KMS-11 (cell line): ENCODE data around the gene TOMM20.

ENCODE experiments used
- H2AFZ ChIP-seq: fragments of 200-600 bp; sonication (generic); 2 replicates; pipeline ENCODE4 v1.6.1; 2016; ENCODE audit warnings: antibody characterized with exemption, mixed run types, low read depth
- H3K27ac ChIP-seq: fragments of 200-600 bp; sonication (generic); 2 replicates; pipeline ENCODE4 v1.6.1; 2016; ENCODE audit warnings: mild to moderate bottlenecking, mixed run types
- H3K27me3 ChIP-seq: fragments of 200-600 bp; sonication (generic); 2 replicates; pipeline ENCODE4 v1.6.1; 2017; ENCODE audit warnings: mild to moderate bottlenecking, low read depth, mixed run types, moderate library complexity; ENCODE audit not compliant: insufficient read depth
- H3K36me3 ChIP-seq: fragments of 200-600 bp; sonication (generic); 2 replicates; pipeline ENCODE4 v1.6.1; 2017; ENCODE audit warnings: mild to moderate bottlenecking, mixed run types; ENCODE audit not compliant: insufficient read depth
- H3K4me1 ChIP-seq: fragments of 200-600 bp; sonication (generic); 2 replicates; pipeline ENCODE4 v1.6.1; 2016; ENCODE audit warnings: mild to moderate bottlenecking, low read depth, mixed run types; ENCODE audit not compliant: poor library complexity, severe bottlenecking
- H3K4me2 ChIP-seq: fragments of 200-600 bp; sonication (generic); 2 replicates; pipeline ENCODE4 v1.7.0; 2016; ENCODE audit warnings: mild to moderate bottlenecking, mixed run types
- H3K4me3 ChIP-seq: fragments of 200-600 bp; sonication (generic); IDR thresholded peaks from 2 replicates; pipeline ENCODE4 v1.6.1; 2017; ENCODE audit warnings: low read depth, low read length, mixed read lengths; ENCODE audit not compliant: insufficient read depth
- H3K79me2 ChIP-seq: fragments of 200-600 bp; sonication (generic); 2 replicates; pipeline ENCODE4 v1.6.1; 2016; ENCODE audit warnings: low read depth, mixed run types; ENCODE audit not compliant: insufficient read depth
- H3K9ac ChIP-seq: fragments of 200-600 bp; sonication (generic); 2 replicates; pipeline ENCODE4 v1.6.1; 2016; ENCODE audit warnings: mild to moderate bottlenecking, mixed run types
- H4K20me1 ChIP-seq: fragments of 200-600 bp; sonication (generic); 2 replicates; pipeline ENCODE4 v1.6.1; 2016; ENCODE audit warnings: mild to moderate bottlenecking, mixed run types; ENCODE audit not compliant: insufficient read depth
- TF ChIP-seq, protein P1 (sequence below): fragments of 200-600 bp; sonication (generic); conservative IDR thresholded peaks from 2 replicates; pipeline ENCODE4 v1.6.1; 2017; ENCODE audit warnings: low read depth, mild to moderate bottlenecking, antibody characterized with exemption, low read length, moderate library complexity, mixed read lengths

TOMM20 gene

DNA sequence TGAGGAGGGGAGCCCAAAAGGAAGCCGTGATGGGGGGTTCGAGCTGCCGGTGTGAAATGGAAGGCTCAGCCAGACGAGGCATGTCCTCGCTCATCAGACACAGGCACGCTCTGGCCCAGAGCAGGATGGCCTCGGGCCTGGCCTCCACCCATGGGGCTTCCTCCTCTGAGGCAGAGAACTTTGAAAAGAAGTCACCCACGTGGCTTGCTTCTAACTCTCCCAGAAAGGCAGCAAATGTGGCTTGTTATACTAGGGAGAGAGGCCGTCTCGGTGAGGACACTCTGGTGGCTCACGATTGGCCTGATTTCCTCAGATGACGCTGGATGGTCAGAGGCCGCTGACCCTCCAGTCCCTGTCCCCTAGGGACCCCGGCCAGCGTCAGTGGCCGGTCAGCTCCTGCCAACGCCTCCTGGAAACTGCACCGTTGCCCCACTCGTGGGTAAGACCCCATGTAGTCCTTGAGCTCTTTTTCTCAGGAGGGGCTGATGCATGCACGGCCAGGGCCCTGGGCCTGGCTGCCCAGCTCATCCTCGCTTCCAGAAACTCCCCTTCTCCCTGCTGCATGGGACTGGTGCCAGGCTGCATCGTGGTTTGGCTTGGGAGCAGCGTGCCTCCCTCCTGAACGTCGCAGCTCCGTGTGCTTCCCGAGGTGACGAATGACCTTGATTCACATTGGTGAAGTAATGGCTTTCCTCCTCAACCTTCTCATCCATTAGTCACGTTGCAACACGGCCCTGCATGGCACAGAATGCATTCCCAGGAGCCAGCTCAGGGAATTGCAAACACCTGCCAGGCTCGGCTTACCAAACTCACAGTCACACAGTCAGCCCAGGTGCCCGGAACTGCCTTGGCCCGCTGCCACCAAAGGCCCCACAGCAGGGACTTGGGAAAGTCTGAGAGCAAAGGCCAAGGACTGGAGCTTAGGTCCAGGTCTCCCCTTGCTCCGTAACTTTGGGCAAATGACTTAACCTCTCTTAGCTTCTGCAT lies 58.8 kb downstream of the TOMM20 start:
- Histone ChIP-seq H3K79me2 (no peaks in the 10 kb centered on the region), H3K4me1 (peaks cover 16% of the 10 kb centered on the region), H3K4me2 (no peak overlapping the region), H3K36me3 (no peaks in the 10 kb centered on the region), H2AFZ (no peak overlapping the region), H3K9ac (no peak overlapping the region), H3K27me3 (no peaks in the 10 kb centered on the region), H3K27ac (no peak overlapping the region), H4K20me1 (no peaks in the 10 kb centered on the region), H3K4me3 (no peak overlapping the region)
- TF ChIP-seq, protein P1, sequence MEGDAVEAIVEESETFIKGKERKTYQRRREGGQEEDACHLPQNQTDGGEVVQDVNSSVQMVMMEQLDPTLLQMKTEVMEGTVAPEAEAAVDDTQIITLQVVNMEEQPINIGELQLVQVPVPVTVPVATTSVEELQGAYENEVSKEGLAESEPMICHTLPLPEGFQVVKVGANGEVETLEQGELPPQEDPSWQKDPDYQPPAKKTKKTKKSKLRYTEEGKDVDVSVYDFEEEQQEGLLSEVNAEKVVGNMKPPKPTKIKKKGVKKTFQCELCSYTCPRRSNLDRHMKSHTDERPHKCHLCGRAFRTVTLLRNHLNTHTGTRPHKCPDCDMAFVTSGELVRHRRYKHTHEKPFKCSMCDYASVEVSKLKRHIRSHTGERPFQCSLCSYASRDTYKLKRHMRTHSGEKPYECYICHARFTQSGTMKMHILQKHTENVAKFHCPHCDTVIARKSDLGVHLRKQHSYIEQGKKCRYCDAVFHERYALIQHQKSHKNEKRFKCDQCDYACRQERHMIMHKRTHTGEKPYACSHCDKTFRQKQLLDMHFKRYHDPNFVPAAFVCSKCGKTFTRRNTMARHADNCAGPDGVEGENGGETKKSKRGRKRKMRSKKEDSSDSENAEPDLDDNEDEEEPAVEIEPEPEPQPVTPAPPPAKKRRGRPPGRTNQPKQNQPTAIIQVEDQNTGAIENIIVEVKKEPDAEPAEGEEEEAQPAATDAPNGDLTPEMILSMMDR = no peak

DNA sequence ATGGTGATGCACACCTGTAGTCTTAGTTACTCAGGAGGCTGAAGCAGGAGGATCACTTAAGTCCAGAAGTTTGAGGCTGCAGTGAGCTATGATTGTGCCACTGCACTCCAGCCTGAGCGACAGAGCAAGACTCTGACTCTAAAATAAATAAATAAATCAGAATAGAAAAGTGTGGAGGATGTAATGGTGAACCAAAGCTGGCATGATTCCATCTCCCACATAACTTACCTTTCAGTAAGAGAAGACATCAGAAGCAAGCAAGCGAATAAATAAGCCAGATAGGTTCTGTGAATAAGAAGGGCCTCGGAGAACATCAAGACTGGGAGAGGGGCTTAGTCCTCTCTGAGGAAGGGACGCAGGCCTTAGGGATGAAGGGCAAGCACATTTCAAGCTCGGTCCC lies 59.5 kb downstream of the TOMM20 start:
- H3K4me3 ChIP-seq = no peak overlapping the region
- peaks cover 9% of the 10 kb centered on the region for H3K4me1 ChIP-seq
- TF ChIP-seq, protein P1 = no peak
- no peaks in the 10 kb centered on the region for H3K27me3 ChIP-seq
- H3K36me3 ChIP-seq = no peaks in the 10 kb centered on the region
- H3K79me2 ChIP-seq = no peaks in the 10 kb centered on the region
- no peak overlapping the region for H3K9ac ChIP-seq
- H2AFZ ChIP-seq = no peak overlapping the region
- no peak overlapping the region for H3K4me2 ChIP-seq
- no peaks in the 10 kb centered on the region for H4K20me1 ChIP-seq
- H3K27ac ChIP-seq = no peak overlapping the region

DNA sequence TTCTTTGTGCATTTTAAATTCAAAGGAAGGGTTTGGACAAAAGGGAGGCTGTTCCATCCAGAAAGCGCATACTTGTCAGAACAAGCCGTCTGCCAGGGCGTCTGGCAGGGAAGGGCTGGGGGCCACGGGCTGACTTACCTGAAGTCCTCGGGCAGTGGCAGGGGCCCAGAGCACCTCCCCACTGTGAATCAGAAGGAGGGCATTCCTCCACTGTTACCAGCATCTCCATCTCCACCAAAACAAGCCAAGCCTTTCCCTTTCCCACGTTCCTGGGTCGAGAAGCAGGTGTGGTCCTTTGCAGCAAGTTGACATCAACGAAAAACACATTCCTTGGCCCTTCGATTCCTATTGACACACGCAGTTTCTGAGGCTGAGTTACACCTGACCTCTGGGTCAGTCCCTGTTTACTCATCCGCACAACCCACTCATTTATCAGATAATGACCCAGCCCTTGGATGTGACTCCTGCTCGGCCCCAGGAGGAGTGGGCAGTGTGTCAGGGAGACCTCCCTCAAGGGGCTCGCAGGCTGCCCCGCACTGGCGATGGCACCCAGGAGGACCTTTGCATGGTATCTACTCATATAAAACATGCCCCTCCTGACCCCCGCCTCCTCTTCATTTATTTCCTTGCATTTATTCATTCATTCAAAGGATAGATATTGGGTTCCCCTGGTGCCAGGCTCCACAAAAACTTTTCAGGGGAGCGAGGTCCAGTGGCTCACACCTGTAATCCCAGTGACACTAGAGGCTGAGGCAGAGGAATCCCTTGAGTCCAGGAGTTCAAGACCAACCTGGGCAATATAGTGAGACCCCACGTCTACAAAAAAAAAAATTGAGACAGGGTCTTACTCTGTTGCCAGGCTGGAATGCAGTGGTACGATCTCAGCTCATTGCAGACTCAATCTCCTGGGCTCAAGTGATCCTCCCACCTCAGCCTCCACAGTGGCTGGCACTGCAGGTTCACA lies 60.2 kb downstream of the TOMM20 start:
- no peaks in the 10 kb centered on the region for H4K20me1 ChIP-seq
- H3K4me3 ChIP-seq = no peak overlapping the region
- H3K27me3 ChIP-seq = no peaks in the 10 kb centered on the region
- TF ChIP-seq, protein P1 = no peak
- no peak overlapping the region for H2AFZ ChIP-seq
- H3K9ac ChIP-seq = no peak overlapping the region
- H3K27ac ChIP-seq = no peak overlapping the region
- H3K36me3 ChIP-seq = no peaks in the 10 kb centered on the region
- no peaks in the 10 kb centered on the region for H3K79me2 ChIP-seq
- H3K4me1 ChIP-seq = peaks cover 3% of the 10 kb centered on the region
- no peak overlapping the region for H3K4me2 ChIP-seq

DNA sequence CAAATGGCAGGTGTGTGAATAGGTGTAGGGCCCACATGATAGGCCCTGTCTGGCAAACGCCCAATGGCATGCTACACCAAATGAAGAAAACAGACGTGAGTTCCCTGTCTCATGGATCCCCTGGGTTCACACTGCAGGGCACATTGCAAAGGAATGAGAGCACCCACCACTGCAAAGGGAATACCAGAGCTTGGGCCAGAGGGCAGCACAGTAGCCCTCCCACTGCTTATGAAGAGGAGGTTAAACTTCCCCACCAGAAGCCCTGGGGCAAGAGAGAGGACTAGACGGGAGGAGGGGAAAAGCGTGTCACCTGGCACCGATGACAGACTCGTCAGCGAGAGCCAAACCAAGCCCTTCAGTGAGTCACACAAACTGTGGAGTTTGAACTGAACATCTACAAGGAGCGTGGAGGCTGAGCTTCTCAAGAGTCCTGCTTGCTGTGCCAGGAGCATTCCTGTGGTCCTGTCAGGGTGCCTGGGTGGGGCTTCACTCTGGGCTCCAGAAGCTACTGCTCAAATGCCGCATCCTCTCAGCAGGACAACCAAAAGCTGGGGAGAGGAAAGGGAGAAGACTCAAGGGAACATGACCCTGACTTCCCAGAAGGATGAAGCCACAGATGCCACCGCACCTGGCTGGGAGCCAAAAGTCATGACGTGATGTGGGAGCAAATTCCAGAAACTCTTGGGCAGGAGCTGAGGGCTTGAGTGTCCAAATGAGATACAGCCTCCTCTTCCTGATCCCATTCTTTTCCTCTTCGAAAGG lies 61.1 kb downstream of the TOMM20 start:
- Histone ChIP-seq H2AFZ (no peak overlapping the region), H3K27ac (no peak overlapping the region), H3K9ac (no peak overlapping the region), H3K79me2 (no peaks in the 10 kb centered on the region), H3K27me3 (no peaks in the 10 kb centered on the region), H3K4me3 (no peak overlapping the region), H3K4me1 (peaks cover 8% of the 10 kb centered on the region), H3K36me3 (no peaks in the 10 kb centered on the region), H4K20me1 (no peaks in the 10 kb centered on the region), H3K4me2 (no peak overlapping the region)
- TF ChIP-seq, protein P1 = no peak
